Activated T-cell treated with anti-CD3 and anti-CD28 coated beads, Interleukin-2, amount 50 U/mL, for 72 hours (primary cell): ENCODE data around the gene WTAP. TPM values are rescaled to one million over a fixed set of nuclear protein-coding genes. Genes with fewer than 3 reads are reported as not detected.
A peak's percentile ranks its signal among the peaks of the same experiment; 100 is the strongest.
"Not testable (repeated sequence)": the region's sequence is repeated elsewhere in the genome, so short reads cannot be mapped to it uniquely, and the experiment has no call there.

Experiments used
- ATAC-seq, 2 donors: fragments of 150-1000 bp; cut with Tn5 transposase; replicated peaks in 1 of 2; 2 replicates each; pipeline ENCODE4 v1.10.0; 2021; ENCODE audit warnings: moderate library complexity in 2 of 2, mild to moderate bottlenecking in 1 of 2
- DNase-seq, 2 donors: peaks; one replicate each; pipeline ENCODE4 v3.0.0; 2021 to 2022; ENCODE audit warnings: mixed read lengths in 1 of 2
- H3K27ac Mint-ChIP-seq: one replicate; pipeline ENCODE4 v1.8.0; 2022; ENCODE audit warnings: mild to moderate bottlenecking, moderate library complexity, mixed read lengths
- H3K27me3 Mint-ChIP-seq: one replicate; pipeline ENCODE4 v1.8.0; 2022; ENCODE audit warnings: low read depth, mixed read lengths
- H3K36me3 Mint-ChIP-seq, 2 donors: one replicate each; pipeline ENCODE4 v1.8.0; 2022; ENCODE audit warnings: mixed read lengths in 2 of 2, mild to moderate bottlenecking in 1 of 2; ENCODE audit not compliant: insufficient read depth in 2 of 2
- H3K4me1 Mint-ChIP-seq: one replicate; pipeline ENCODE4 v1.8.0; 2022; ENCODE audit warnings: low read depth, mixed read lengths
- H3K4me3 Mint-ChIP-seq, 2 donors: one replicate each; pipeline ENCODE4 v1.8.0; 2022; ENCODE audit warnings: mild to moderate bottlenecking in 2 of 2, mixed read lengths in 2 of 2, moderate library complexity in 2 of 2
- H3K9me3 Mint-ChIP-seq, 2 donors: one replicate each; pipeline ENCODE4 v1.8.0; 2022; ENCODE audit warnings: mixed read lengths in 2 of 2
- total RNA-seq, 2 donors: library from RNA; stranded (reverse); gene quantifications; one replicate each; pipeline ENCODE4 v1.2.3, GENCODE V29; 2022

The WTAP gene
- total RNA-seq, 2 donors from 2014 or later, result 108 to 109 TPM

DNA sequence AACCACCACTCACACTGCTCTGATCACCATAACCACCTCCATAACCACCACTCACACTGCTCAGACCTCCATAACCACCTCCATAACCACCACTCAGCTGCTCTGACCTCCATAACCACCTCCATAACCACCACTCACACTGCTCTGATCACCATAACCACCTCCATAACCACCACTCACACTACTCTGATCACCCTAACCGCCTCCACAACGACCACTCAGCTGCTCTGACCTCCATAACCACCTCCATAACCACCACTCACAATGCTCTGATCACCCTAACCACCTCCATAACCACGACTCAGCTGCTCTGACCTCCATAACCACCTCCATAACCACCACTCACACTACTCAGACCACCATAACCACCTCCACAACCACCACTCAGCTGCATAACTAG, 14.9 kb upstream of the WTAP start:
- not testable (repeated sequence) for H3K36me3 Mint-ChIP-seq, DNase-seq, H3K27ac Mint-ChIP-seq, H3K4me3 Mint-ChIP-seq, H3K27me3 Mint-ChIP-seq, ATAC-seq, H3K4me1 Mint-ChIP-seq, H3K9me3 Mint-ChIP-seq

DNA sequence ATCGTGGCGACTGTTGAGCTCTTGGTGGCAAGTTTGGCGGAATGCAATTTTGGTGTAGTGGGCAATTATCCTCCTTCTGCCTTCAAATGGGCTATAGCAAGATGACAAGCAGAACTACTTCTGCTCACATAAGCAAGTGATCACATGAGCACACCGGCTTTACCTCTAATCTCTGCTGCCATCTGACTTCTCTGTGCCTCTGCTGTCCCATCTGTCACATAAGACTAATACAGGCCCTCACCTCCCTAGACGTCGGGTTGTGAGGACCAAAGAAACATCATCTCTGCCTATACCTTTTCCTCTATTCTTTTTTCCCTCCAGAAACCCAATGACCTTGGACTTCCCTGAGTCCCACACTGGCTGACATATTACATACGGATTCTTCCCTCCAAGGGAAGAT, 13.3 kb upstream of the WTAP start:
- H3K4me1 Mint-ChIP-seq, result no peaks in the 10 kb centered on the region

GRCh38 chr6:159714404-159714803, 12.9 kb upstream of the WTAP start:
- ATAC-seq, result no peak
- Mint-ChIP-seq H3K4me3 (no peak overlapping the region), H3K27me3 (no peaks in the 10 kb centered on the region), H3K4me1 (no peaks in the 10 kb centered on the region), H3K27ac (no peak overlapping the region), H3K36me3 (no peaks in the 10 kb centered on the region), H3K9me3 (no peaks in the 10 kb centered on the region)
- no peak for DNase-seq

More for the DNA sequence above, 13.3 kb upstream of the WTAP start:
- Mint-ChIP-seq H3K4me3 (no peak overlapping the region), H3K27ac (no peak overlapping the region), H3K36me3 (no peaks in the 10 kb centered on the region), H3K9me3 (no peaks in the 10 kb centered on the region), H3K27me3 (no peaks in the 10 kb centered on the region)
- no peak for ATAC-seq
- DNase-seq, result no peak

DNA sequence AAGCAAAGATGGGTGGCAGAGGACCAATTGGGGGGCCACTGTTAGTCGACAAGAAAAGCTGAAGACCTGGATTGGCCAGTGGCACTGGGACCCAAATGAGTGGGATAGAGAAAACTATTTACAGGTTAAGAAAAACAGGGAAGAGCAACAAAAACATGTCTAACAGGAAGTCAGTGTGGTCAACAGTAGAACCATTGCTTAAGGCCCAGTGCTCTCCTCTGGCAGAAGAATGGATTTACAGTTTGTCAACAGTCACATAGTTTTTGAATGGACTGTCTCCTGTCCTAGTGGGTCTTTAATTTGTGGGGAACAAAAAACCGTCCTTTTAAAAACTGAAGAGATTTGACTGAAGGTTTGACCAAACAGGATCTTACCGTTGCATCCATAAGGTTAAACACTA, 12.1 kb upstream of the WTAP start:
- no peaks in the 10 kb centered on the region for H3K4me1 Mint-ChIP-seq
- no peak overlapping the region for H3K4me3 Mint-ChIP-seq
- DNase-seq (no peak), ATAC-seq (no peak)
- H3K9me3 Mint-ChIP-seq, result no peaks in the 10 kb centered on the region
- H3K27me3 Mint-ChIP-seq, result no peaks in the 10 kb centered on the region
- H3K36me3 Mint-ChIP-seq, result no peaks in the 10 kb centered on the region
- H3K27ac Mint-ChIP-seq, result no peak overlapping the region

GRCh38 chr6:159715605-159716004, 11.7 kb upstream of the WTAP start:
- Mint-ChIP-seq H3K9me3 (no peaks in the 10 kb centered on the region), H3K36me3 (no peaks in the 10 kb centered on the region), H3K4me3 (no peak overlapping the region), H3K4me1 (no peaks in the 10 kb centered on the region), H3K27ac (no peak overlapping the region), H3K27me3 (no peaks in the 10 kb centered on the region)
- ATAC-seq, result no peak
- no peak for DNase-seq

DNA sequence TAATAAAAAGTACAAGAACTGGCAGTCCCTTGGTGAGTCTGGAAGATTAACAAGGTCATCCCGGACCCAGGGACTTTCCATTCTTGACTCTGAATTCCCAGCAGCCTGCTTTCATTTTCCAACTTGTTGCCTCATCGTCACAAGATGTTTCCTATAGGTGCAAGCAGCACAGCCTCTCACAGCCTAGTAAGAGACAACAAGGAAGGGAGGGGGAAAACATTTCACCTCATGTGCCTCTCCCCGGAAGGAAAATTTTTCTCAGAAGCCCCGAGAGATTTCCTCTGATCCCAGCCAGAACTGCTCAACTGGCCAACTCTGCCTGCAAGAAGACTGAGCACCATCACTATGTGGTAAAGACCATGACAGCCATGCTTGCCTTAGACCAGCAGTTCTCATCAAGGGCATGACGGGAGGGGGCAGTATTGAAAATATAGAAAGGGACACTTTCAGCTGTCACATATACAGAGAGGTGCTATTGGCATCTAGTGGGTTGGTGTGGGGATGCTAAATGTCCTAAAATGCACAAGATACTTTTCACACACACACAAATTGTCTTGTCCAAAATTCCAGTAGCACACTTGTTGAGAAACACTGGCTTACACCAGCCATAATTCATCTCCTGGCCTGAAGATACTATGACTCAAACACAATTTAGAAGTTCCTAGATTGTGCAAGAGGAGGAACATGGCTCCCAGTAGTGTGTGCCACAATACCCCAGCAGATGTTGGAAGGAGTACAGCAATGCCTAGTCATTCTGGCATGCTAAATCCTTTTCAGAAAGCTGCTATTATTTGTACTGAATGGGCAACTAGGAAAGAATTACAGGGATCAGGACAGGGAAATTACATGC, 10.8 kb upstream of the WTAP start:
- DNase-seq, result no peak
- no peaks in the 10 kb centered on the region for H3K4me1 Mint-ChIP-seq
- peak in 1 of 2 donors; percentile 28 for ATAC-seq
- H3K4me3 Mint-ChIP-seq, result no peak overlapping the region
- no peak overlapping the region for H3K27ac Mint-ChIP-seq
- H3K36me3 Mint-ChIP-seq, result no peaks in the 10 kb centered on the region
- H3K9me3 Mint-ChIP-seq, result no peaks in the 10 kb centered on the region
- no peaks in the 10 kb centered on the region for H3K27me3 Mint-ChIP-seq

GRCh38 chr6:159718634-159719033, 8.7 kb upstream of the WTAP start:
- Mint-ChIP-seq H3K36me3 (peaks cover 4 to 6% of the 10 kb centered on the region in 2 donors), H3K27me3 (no peaks in the 10 kb centered on the region), H3K9me3 (no peaks in the 10 kb centered on the region), H3K27ac (peak overlapping the region; percentile 60), H3K4me3 (no peak overlapping the region), H3K4me1 (peaks cover 7% of the 10 kb centered on the region)
- DNase-seq (no peak), ATAC-seq (no peak)

DNA sequence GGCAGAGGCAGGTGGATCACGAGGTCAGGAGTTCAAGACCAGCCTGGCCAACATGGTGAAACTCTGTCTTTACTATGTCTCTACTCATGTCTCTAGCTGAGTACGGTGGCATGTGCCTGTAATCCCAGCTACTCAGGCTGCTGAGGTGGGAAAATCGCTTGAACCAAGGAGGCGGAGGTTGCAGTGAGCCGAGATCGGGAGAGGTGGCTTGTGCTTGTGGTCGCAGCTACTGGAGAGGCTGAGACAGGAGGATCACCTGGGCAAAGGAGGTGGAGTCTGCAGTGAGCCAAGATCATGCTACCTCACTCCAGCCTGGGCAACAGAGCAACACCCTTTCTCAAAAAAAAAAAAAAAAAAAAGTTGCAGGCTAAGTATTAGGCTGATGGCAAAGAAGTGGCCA, 8.0 kb upstream of the WTAP start:
- no peak for DNase-seq
- no peaks in the 10 kb centered on the region for H3K27me3 Mint-ChIP-seq
- no peak for ATAC-seq

GRCh38 chr6:159720708-159721107, 6.6 kb upstream of the WTAP start:
- no peaks in the 10 kb centered on the region for H3K27me3 Mint-ChIP-seq

More for the DNA sequence above, 8.0 kb upstream of the WTAP start:
- H3K9me3 Mint-ChIP-seq, result no peaks in the 10 kb centered on the region
- H3K4me3 Mint-ChIP-seq, result no peak overlapping the region
- no peak overlapping the region for H3K27ac Mint-ChIP-seq
- peaks cover 6 to 7% of the 10 kb centered on the region in 2 donors for H3K36me3 Mint-ChIP-seq
- H3K4me1 Mint-ChIP-seq, result peaks cover 14% of the 10 kb centered on the region

GRCh38 chr6:159721981-159722380, 5.3 kb upstream of the WTAP start:
- not testable (repeated sequence) for H3K27me3 Mint-ChIP-seq, H3K4me3 Mint-ChIP-seq, H3K27ac Mint-ChIP-seq, DNase-seq, ATAC-seq, H3K9me3 Mint-ChIP-seq, H3K36me3 Mint-ChIP-seq
- H3K4me1 Mint-ChIP-seq, result peaks cover 31% of the 10 kb centered on the region

More at GRCh38 chr6:159720708-159721107, 6.6 kb upstream of the WTAP start:
- Mint-ChIP-seq H3K4me1 (peaks cover 24% of the 10 kb centered on the region), H3K27ac (no peak overlapping the region), H3K36me3 (peaks cover 6 to 7% of the 10 kb centered on the region in 2 donors), H3K4me3 (no peak overlapping the region), H3K9me3 (no peaks in the 10 kb centered on the region)
- DNase-seq (peak; percentile 40 to 41), ATAC-seq (peak; percentile 45 to 62)

DNA sequence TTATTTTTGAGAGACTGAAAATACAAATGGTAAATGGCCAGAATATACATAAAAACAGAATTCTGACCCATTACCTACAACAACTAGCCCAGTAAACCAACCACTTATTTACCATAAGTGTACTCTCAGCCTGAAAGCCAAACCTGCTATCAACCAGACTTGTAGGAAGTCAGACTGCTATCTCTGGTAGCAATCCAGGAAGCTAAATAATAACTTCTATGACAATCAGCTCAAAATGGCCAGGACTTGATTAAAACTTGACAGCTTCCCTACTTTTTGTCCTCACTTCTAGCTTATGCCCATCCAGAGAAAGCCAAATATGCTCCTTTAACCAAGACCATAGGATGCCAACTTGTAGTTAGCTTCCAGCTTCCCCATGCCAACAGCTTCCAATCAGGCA, 4.7 kb upstream of the WTAP start:
- DNase-seq, result no peak
- H3K9me3 Mint-ChIP-seq, result no peaks in the 10 kb centered on the region
- H3K4me3 Mint-ChIP-seq, result no peak overlapping the region
- ATAC-seq, result no peak
- no peak overlapping the region for H3K27ac Mint-ChIP-seq
- peaks cover 31% of the 10 kb centered on the region for H3K4me1 Mint-ChIP-seq
- H3K27me3 Mint-ChIP-seq, result no peaks in the 10 kb centered on the region
- H3K36me3 Mint-ChIP-seq, result peaks cover 6 to 10% of the 10 kb centered on the region in 2 donors

GRCh38 chr6:159723259-159723658, 4.0 kb upstream of the WTAP start:
- H3K36me3 Mint-ChIP-seq, result peaks cover 6 to 11% of the 10 kb centered on the region in 2 donors
- DNase-seq, result no peak
- no peaks in the 10 kb centered on the region for H3K27me3 Mint-ChIP-seq
- peaks cover 32% of the 10 kb centered on the region for H3K4me1 Mint-ChIP-seq
- H3K9me3 Mint-ChIP-seq, result no peaks in the 10 kb centered on the region
- H3K4me3 Mint-ChIP-seq, result no peak overlapping the region
- no peak overlapping the region for H3K27ac Mint-ChIP-seq
- ATAC-seq, result no peak

DNA sequence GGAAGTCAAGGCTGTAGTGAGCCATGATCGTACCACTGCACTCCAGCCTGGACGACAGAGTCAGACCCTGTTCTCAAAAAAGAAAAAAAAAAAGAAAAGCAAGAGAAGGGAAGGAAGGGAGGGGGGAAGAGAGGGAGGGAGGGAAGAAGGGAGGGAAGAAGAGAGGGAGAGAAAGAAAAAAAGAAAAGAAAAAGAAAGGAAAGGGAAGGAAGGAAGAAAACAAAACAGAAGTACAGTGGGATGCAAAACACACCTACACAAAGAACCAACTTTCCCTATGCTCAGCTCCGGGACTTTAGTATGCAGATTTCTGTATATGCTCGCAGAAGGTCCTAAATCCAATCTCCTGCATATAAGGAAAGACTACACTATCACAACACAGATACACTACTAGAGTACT, 2.5 kb upstream of the WTAP start:
- Mint-ChIP-seq H3K4me3 (peak overlapping the region; percentile 50 to 52), H3K36me3 (peaks cover 9 to 19% of the 10 kb centered on the region in 2 donors), H3K27ac (peak overlapping the region; percentile 83), H3K9me3 (no peaks in the 10 kb centered on the region), H3K27me3 (no peaks in the 10 kb centered on the region), H3K4me1 (peaks cover 47% of the 10 kb centered on the region)
- DNase-seq, result no peak
- no peak for ATAC-seq

GRCh38 chr6:159725208-159725607, 2.1 kb upstream of the WTAP start:
- H3K27me3 Mint-ChIP-seq, ATAC-seq, DNase-seq, H3K9me3 Mint-ChIP-seq: not testable (repeated sequence)
- peak overlapping the region in 1 of 2 donors; percentile 50 for H3K4me3 Mint-ChIP-seq
- peaks cover 10 to 19% of the 10 kb centered on the region in 2 donors for H3K36me3 Mint-ChIP-seq
- H3K27ac Mint-ChIP-seq, result peak overlapping the region; percentile 83
- peaks cover 51% of the 10 kb centered on the region for H3K4me1 Mint-ChIP-seq
